SU-DHL-6 (cell line): Measurements from ENCODE around the gene TRMU.

Source experiments
- H2AFZ ChIP-seq: fragments of 200-600 bp; sonication (generic); 2 replicates; pipeline ENCODE4 v1.6.1; 2014; ENCODE audit warnings: low read depth, mild to moderate bottlenecking, moderate library complexity, mixed read lengths, antibody characterized with exemption, low read length; ENCODE audit not compliant: severe bottlenecking
- H3F3A ChIP-seq: fragments of 200-600 bp; shearing (Covaris generic); 2 replicates; pipeline ENCODE4 v1.6.0; 2016; ENCODE audit warnings: antibody characterized with exemption, mild to moderate bottlenecking; ENCODE audit not compliant: insufficient read depth
- H3K27ac ChIP-seq: fragments of 200-600 bp; sonication (generic); 2 replicates; pipeline ENCODE4 v1.5.1; 2016; ENCODE audit warnings: low read depth, mild to moderate bottlenecking, low read length, moderate library complexity, mixed read lengths
- H3K27me3 ChIP-seq: fragments of 200-600 bp; sonication (generic), shearing (Covaris generic); 2 replicates; pipeline ENCODE4 v1.6.0; 2014; ENCODE audit warnings: mild to moderate bottlenecking, low read length
- H3K36me3 ChIP-seq: fragments of 200-600 bp; sonication (generic); 2 replicates; pipeline ENCODE4 v1.6.1; 2014; ENCODE audit warnings: mild to moderate bottlenecking, low read length, mixed read lengths
- H3K4me2 ChIP-seq: fragments of 300-600, 200-600 bp; shearing (Covaris generic), sonication (generic); 2 replicates; pipeline ENCODE4 v1.6.0; 2014; ENCODE audit warnings: low read length, low read depth, mild to moderate bottlenecking; ENCODE audit not compliant: poor library complexity, severe bottlenecking
- H3K4me3 ChIP-seq: fragments of 200-600 bp; sonication (generic); 2 replicates; pipeline ENCODE4 v1.5.1; 2014; ENCODE audit warnings: antibody characterized with exemption, low read length, mild to moderate bottlenecking, mixed read lengths; ENCODE audit not compliant: insufficient read depth, poor library complexity, severe bottlenecking
- H3K79me2 ChIP-seq: fragments of 200-600 bp; sonication (generic); 2 replicates; pipeline ENCODE4 v1.6.1; 2014; ENCODE audit warnings: mild to moderate bottlenecking, low read length, moderate library complexity; ENCODE audit not compliant: insufficient read depth
- H3K9ac ChIP-seq: fragments of 200-600 bp; sonication (generic); 2 replicates; pipeline ENCODE4 v1.7.0; 2014; ENCODE audit warnings: mild to moderate bottlenecking, low read length
- H3K9me2 ChIP-seq: fragments of 200-600 bp; sonication (generic); replicated peaks from 2 replicates; pipeline ENCODE4 v1.6.1; 2014; ENCODE audit warnings: low read length; ENCODE audit not compliant: insufficient read depth
- H3K9me3 ChIP-seq: fragments of 200-600 bp; sonication (generic); 2 replicates; pipeline ENCODE4 v1.6.1; 2014; ENCODE audit warnings: low read length, mixed read lengths; ENCODE audit not compliant: insufficient read depth
- H4K20me1 ChIP-seq: fragments of 200-600 bp; sonication (generic); 2 replicates; pipeline ENCODE4 v1.6.1; 2014; ENCODE audit warnings: low read depth, mild to moderate bottlenecking, antibody characterized with exemption, low read length, moderate library complexity, mixed read lengths
- CTCF ChIP-seq: fragments of 200-600 bp; sonication (generic); IDR thresholded peaks from one replicate; pipeline ENCODE4 v1.5.1; 2017; ENCODE audit warnings: antibody characterized with exemption, mild to moderate bottlenecking, low read length, moderate library complexity; ENCODE audit not compliant: insufficient read depth, poor library complexity, severe bottlenecking
- EZH2phosphoT487 ChIP-seq: fragments of 200-600 bp; sonication (generic), shearing (Covaris generic); conservative IDR thresholded peaks from 2 replicates; pipeline ENCODE4 v1.6.1; 2018; ENCODE audit warnings: mild to moderate bottlenecking, antibody characterized with exemption, low read length, moderate library complexity, mixed read lengths

Gene TRMU

DNA sequence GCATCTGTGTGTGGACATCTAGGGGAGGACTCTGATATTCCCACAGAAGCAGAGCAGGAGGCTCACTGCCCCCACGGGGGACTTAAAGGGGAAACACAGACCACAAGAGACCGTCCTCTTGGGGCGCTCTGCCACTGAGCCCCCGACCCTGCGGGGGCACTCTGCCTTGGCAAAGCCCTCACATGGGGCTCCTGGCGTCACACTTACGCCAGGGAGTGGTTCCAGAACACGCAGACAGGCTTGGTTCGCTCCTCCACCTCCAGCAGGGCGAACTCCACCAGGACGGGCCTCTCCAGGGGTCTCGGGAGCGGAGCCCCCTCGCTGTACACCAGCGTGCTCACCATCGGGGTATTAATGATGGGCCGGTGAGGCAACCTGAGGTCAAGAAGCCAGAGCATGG, 45.1 kb downstream of the TRMU start:
- H3K36me3 ChIP-seq, result no peaks in the 10 kb centered on the region
- H2AFZ ChIP-seq, result no peak overlapping the region
- H3K79me2 ChIP-seq, result no peaks in the 10 kb centered on the region
- no peak overlapping the region for H3K4me2 ChIP-seq
- no peak overlapping the region for H3K27ac ChIP-seq
- TF ChIP-seq CTCF (no peak), EZH2phosphoT487 (no peak)
- no peaks in the 10 kb centered on the region for H3F3A ChIP-seq
- no peaks in the 10 kb centered on the region for H3K9me2 ChIP-seq
- no peak overlapping the region for H3K4me3 ChIP-seq
- H3K27me3 ChIP-seq, result no peaks in the 10 kb centered on the region
- H3K9ac ChIP-seq, result no peak overlapping the region
- no peaks in the 10 kb centered on the region for H3K9me3 ChIP-seq
- no peaks in the 10 kb centered on the region for H4K20me1 ChIP-seq

GRCh38 chr22:46381142-46381541, 45.6 kb downstream of the TRMU start:
- no peak overlapping the region for H3K9ac ChIP-seq
- no peaks in the 10 kb centered on the region for H3K9me2 ChIP-seq
- no peaks in the 10 kb centered on the region for H3F3A ChIP-seq
- no peaks in the 10 kb centered on the region for H3K36me3 ChIP-seq
- H3K4me2 ChIP-seq, result no peak overlapping the region
- no peaks in the 10 kb centered on the region for H3K27me3 ChIP-seq
- H3K27ac ChIP-seq, result no peak overlapping the region
- no peak overlapping the region for H2AFZ ChIP-seq
- TF ChIP-seq EZH2phosphoT487 (no peak), CTCF (no peak)
- H3K4me3 ChIP-seq, result no peak overlapping the region
- no peaks in the 10 kb centered on the region for H3K79me2 ChIP-seq
- H3K9me3 ChIP-seq, result no peaks in the 10 kb centered on the region
- H4K20me1 ChIP-seq, result no peaks in the 10 kb centered on the region

- Histone ChIP-seq H3K79me2 (no peaks in the 10 kb centered on the region), H3K27me3 (no peaks in the 10 kb centered on the region), H3K9me2 (no peaks in the 10 kb centered on the region), H2AFZ (no peak overlapping the region), H3F3A (no peaks in the 10 kb centered on the region), H4K20me1 (no peaks in the 10 kb centered on the region), H3K36me3 (no peaks in the 10 kb centered on the region), H3K4me2 (no peak overlapping the region), H3K9me3 (no peaks in the 10 kb centered on the region), H3K27ac (no peak overlapping the region), H3K9ac (no peak overlapping the region), H3K4me3 (no peak overlapping the region)
- TF ChIP-seq CTCF, result no peak
- TF ChIP-seq EZH2phosphoT487, result no peak
Observed at GRCh38 chr22:46381731-46382130, 46.2 kb downstream of the TRMU start.

DNA sequence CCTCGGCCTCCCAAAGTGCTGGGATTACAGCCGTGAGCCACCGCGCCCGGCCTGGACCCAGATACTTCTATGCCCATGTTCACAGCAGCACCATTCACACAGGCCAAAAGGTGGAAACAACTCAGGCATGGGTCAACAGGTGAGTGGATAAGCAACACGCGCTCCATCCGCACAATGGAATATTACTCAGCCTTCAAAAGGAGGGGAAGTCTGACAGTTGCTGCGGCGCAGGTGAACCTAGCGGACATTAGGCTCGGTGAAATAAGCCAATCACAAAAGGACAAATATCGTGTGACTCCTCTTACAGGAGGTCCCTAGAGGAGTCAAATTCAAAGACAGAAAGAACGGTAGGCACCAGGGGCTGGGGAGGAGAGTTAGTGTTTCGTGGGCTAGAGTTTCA, 47.0 kb downstream of the TRMU start:
- Histone ChIP-seq H4K20me1 (no peaks in the 10 kb centered on the region), H3K4me2 (no peak overlapping the region), H3K27me3 (no peaks in the 10 kb centered on the region), H3K4me3 (no peak overlapping the region), H3K79me2 (no peaks in the 10 kb centered on the region), H3K36me3 (no peaks in the 10 kb centered on the region), H3K9me2 (no peaks in the 10 kb centered on the region), H3K9ac (no peak overlapping the region), H2AFZ (no peak overlapping the region), H3F3A (no peaks in the 10 kb centered on the region), H3K9me3 (no peaks in the 10 kb centered on the region), H3K27ac (no peak overlapping the region)
- no peak for TF ChIP-seq EZH2phosphoT487
- TF ChIP-seq CTCF, result no peak
